NCI-H1417 (cell line): ENCODE results near the gene PXDN.
"Not testable (repeated sequence)": the region's sequence is repeated elsewhere in the genome, so short reads cannot be mapped to it uniquely, and the experiment has no call there.

Experiments used
- DNase-seq, 3 experiments: peaks; one replicate each; lab custom pipeline; 2025; lab: John Stamatoyannopoulos, UW

PXDN gene

GRCh38 chr2:1633936-1634587 is 110.3 kb downstream of the PXDN start:
- DNase-seq, result no peak

GRCh38 chr2:1633092-1633671 is 111.1 kb downstream of the PXDN start:
- no peak for DNase-seq

- no peak for DNase-seq
Observed at GRCh38 chr2:1632510-1632909, 111.8 kb downstream of the PXDN start.

- DNase-seq, result peak in 1 of 3 experiments; percentile 37
Observed at GRCh38 chr2:1632002-1632348, 112.3 kb downstream of the PXDN start.

GRCh38 chr2:1631292-1632001 is 112.9 kb downstream of the PXDN start:
- peak in 1 of 3 experiments; percentile 45 for DNase-seq

GRCh38 chr2:1628893-1629292 is 115.4 kb downstream of the PXDN start:
- DNase-seq, result no peak

GRCh38 chr2:1627628-1628381 is 116.5 kb downstream of the PXDN start:
- no peak for DNase-seq

- no peak for DNase-seq
Observed at GRCh38 chr2:1626271-1626681, 118.0 kb downstream of the PXDN start.

GRCh38 chr2:1625281-1626001 is 118.9 kb downstream of the PXDN start:
- peak in 2 of 3 experiments; percentile 76 to 92 for DNase-seq

- no peak for DNase-seq
Observed at GRCh38 chr2:1623906-1624445, 120.3 kb downstream of the PXDN start.

- no peak for DNase-seq
Observed at GRCh38 chr2:1622521-1623200, 121.7 kb downstream of the PXDN start.

GRCh38 chr2:1621976-1622375 is 122.3 kb downstream of the PXDN start:
- DNase-seq, result not testable (repeated sequence)

GRCh38 chr2:1621501-1621900 is 122.8 kb downstream of the PXDN start:
- DNase-seq, result no peak

- DNase-seq, result no peak
Observed at GRCh38 chr2:1621041-1621440, 123.3 kb downstream of the PXDN start.

GRCh38 chr2:1620081-1620480 is 124.2 kb downstream of the PXDN start:
- no peak for DNase-seq

- no peak for DNase-seq
Observed at GRCh38 chr2:1619556-1619955, 124.8 kb downstream of the PXDN start.

- no peak for DNase-seq
Observed at GRCh38 chr2:1618974-1619373, 125.3 kb downstream of the PXDN start.

GRCh38 chr2:1618191-1618961 is 125.9 kb downstream of the PXDN start:
- DNase-seq, result no peak

- DNase-seq, result peak in 2 of 3 experiments; percentile 10 to 40
Observed at GRCh38 chr2:1617425-1618021, 126.8 kb downstream of the PXDN start.

- DNase-seq, result peak in 1 of 3 experiments; percentile 14
Observed at GRCh38 chr2:1614564-1614963, 129.8 kb downstream of the PXDN start.
